K562 (cell line): ENCODE measurements around the gene TMEM53. TPM values are rescaled to one million over a fixed set of nuclear protein-coding genes. Genes with fewer than 3 reads are reported as not detected.
A peak's percentile ranks its signal among the peaks of the same experiment; 100 is the strongest.

Experiments
- ATAC-seq: fragments of 200-7000 bp; cut with Tn5 transposase; 3 replicates; pipeline ENCODE4 v1.9.1; 2020; ENCODE audit warnings: moderate library complexity
- BruUV-seq: library from RNA; stranded (reverse); fragments of 400-500 nt; replicated peaks from 2 replicates; lab custom pipeline; 2021; lab: Mats Ljungman, UMichigan
- CTCF ChIA-PET: fragments of 300-600 bp; formaldehyde crosslinking; extraction: SDS; loops from one replicate; lab custom pipeline; 2021; ENCODE audit warnings: low intra/inter-chr PET ratio; lab: Yijun Ruan, JAX
- POLR2A ChIA-PET: fragments of 300-600, 350-650 bp; sonication (Branson Sonifier 250); formaldehyde crosslinking; extraction: SDS; loops from one replicate; lab custom pipeline; 2021; ENCODE audit warnings: antibody characterized with exemption, inconsistent platforms; lab: Yijun Ruan, JAX
- DNase-seq, 4 experiments: peaks; one replicate each; pipeline versions ENCODE4 v3.0.0 to v3.0.0-alpha.2; 2011 to 2018; ENCODE audit warnings: low spot score in 3 of 4, mixed read lengths in 3 of 4; ENCODE audit errors: extremely low read depth in 1 of 4
- FAIRE-seq: peaks from 2 replicates; lab custom pipeline; 2011; peaks lifted over from hg19 to GRCh38; lab: Jason Lieb, UNC
- H2AFZ ChIP-seq: 2 replicates; pipeline ENCODE4 v1.6.0; 2011; ENCODE audit warnings: low read depth, low read length, control low read depth, inconsistent platforms
- H3K27ac ChIP-seq: fragments of 200-600 bp; 3 replicates; pipeline ENCODE4 v1.8.0; 2011; ENCODE audit warnings: low read depth, mild to moderate bottlenecking, control low read depth, inconsistent platforms, low read length, moderate library complexity, mixed read lengths; ENCODE audit errors: extremely low read depth
- H3K27me3 ChIP-seq, 2 experiments: fragments of 300-600 bp in 1 of 2; 2 replicates in 1 of 2; 3 replicates in 1 of 2; pipeline versions ENCODE4 v1.6.0 to v1.8.0; 2011; ENCODE audit warnings: inconsistent platforms in 2 of 2, low read length in 2 of 2, mild to moderate bottlenecking in 1 of 2, mixed read lengths in 1 of 2, moderate library complexity in 1 of 2; ENCODE audit not compliant: control insufficient read depth in 2 of 2, insufficient read depth in 2 of 2
- H3K36me3 ChIP-seq: fragments of 300-600 bp; 3 replicates; pipeline ENCODE4 v1.8.0; 2011; ENCODE audit warnings: mild to moderate bottlenecking, low read length, inconsistent platforms; ENCODE audit not compliant: control insufficient read depth, insufficient read depth
- H3K4me1 ChIP-seq, 2 experiments: fragments of 200-600 bp in 1 of 2; replicated peaks in 1 of 2; 2 replicates in 1 of 2; 3 replicates in 1 of 2; pipeline versions ENCODE4 v1.5.1 to v1.8.0; 2011; ENCODE audit warnings: inconsistent platforms in 2 of 2, low read length in 2 of 2, mild to moderate bottlenecking in 1 of 2, mixed read lengths in 1 of 2, moderate library complexity in 1 of 2; ENCODE audit not compliant: control insufficient read depth in 2 of 2, insufficient read depth in 2 of 2
- H3K4me2 ChIP-seq: 2 replicates; pipeline ENCODE4 v1.6.1; 2011; ENCODE audit warnings: low read length, control low read depth, inconsistent platforms, mixed read lengths; ENCODE audit not compliant: insufficient read depth
- H3K4me3 ChIP-seq: fragments of 200-600 bp; sonication (generic), shearing (Covaris generic); 2 replicates; pipeline ENCODE4 v1.5.1; 2016; ENCODE audit warnings: control low read depth, inconsistent platforms
- H3K79me2 ChIP-seq: fragments of 200-600 bp; 3 replicates; pipeline ENCODE4 v1.8.0; 2011; ENCODE audit warnings: low read length, inconsistent platforms; ENCODE audit not compliant: control insufficient read depth, insufficient read depth
- H3K9ac ChIP-seq, 2 experiments: 2 replicates each; pipeline versions ENCODE4 v1.6.0 to v1.6.1; 2011; ENCODE audit warnings: low read depth in 2 of 2, low read length in 2 of 2, control low read depth in 1 of 2, inconsistent platforms in 1 of 2, mild to moderate bottlenecking in 1 of 2, mixed read lengths in 1 of 2; ENCODE audit not compliant: insufficient read depth in 1 of 2
- H3K9me1 ChIP-seq: one replicate; pipeline ENCODE4 v1.6.0; 2011; ENCODE audit warnings: inconsistent platforms, mild to moderate bottlenecking, low read length, moderate library complexity; ENCODE audit not compliant: control insufficient read depth, insufficient read depth
- H3K9me3 ChIP-seq: replicated peaks from 2 replicates; pipeline ENCODE4 v1.5.1; 2011; ENCODE audit warnings: low read depth, low read length, inconsistent platforms; ENCODE audit not compliant: control insufficient read depth, insufficient read depth
- H4K20me1 ChIP-seq: replicated peaks from 2 replicates; pipeline ENCODE4 v1.6.1; 2011; ENCODE audit warnings: low read length, inconsistent platforms, mixed read lengths; ENCODE audit not compliant: control insufficient read depth, insufficient read depth
- DDX20 ChIP-seq: fragments of 450-650 bp; IDR thresholded peaks from 2 replicates; pipeline ENCODE4 v1.6.1; 2016; ENCODE audit warnings: missing genetic modification characterization, low read depth, mild to moderate bottlenecking, missing compliant biosample characterization, moderate library complexity
- HBP1 ChIP-seq: fragments of 450-650 bp; formaldehyde crosslinking; IDR thresholded peaks from 2 replicates; pipeline ENCODE4 v1.4.0; 2022; ENCODE audit warnings: missing genetic modification characterization
- HCFC1 ChIP-seq: IDR thresholded peaks from 2 replicates; pipeline ENCODE4 v1.6.1; 2012; ENCODE audit warnings: low read depth, low read length, improper control_type of control experiment
- HMBOX1 ChIP-seq: sonication (generic); IDR thresholded peaks from 2 replicates; pipeline ENCODE4 v1.6.1; 2016
- HSF4 ChIP-seq: fragments of 250-450 bp; sonication (Bioruptor Pico); IDR thresholded peaks from 2 replicates; pipeline ENCODE4 v2.1.2; 2022; ENCODE audit warnings: mild to moderate bottlenecking, moderate library complexity, borderline replicate concordance
- POU5F1 ChIP-seq: fragments of 150-350 bp; IDR thresholded peaks from 2 replicates; pipeline ENCODE4 v1.6.1; 2014; ENCODE audit warnings: borderline replicate concordance, low read length, low read depth, mild to moderate bottlenecking; ENCODE audit not compliant: partially characterized antibody
- SIRT6 ChIP-seq: IDR thresholded peaks from one replicate; pipeline ENCODE4 v1.6.1; 2012; ENCODE audit warnings: low read depth, mild to moderate bottlenecking, control low read depth, inconsistent platforms, low read length, moderate library complexity
- SRF ChIP-seq, 2 experiments: fragments of 250-450, 450-650 bp in 1 of 2; sonication (Bioruptor Pico) in 1 of 2; sonication (generic) in 1 of 2; formaldehyde crosslinking; IDR thresholded peaks; 2 replicates each; pipeline versions ENCODE4 v1.5.0 to v1.5.1; 2020 to 2022; ENCODE audit warnings: mild to moderate bottlenecking in 1 of 2, missing genetic modification reagents in 1 of 2
- TCF3 ChIP-seq: sonication (generic); formaldehyde crosslinking; IDR thresholded peaks from 2 replicates; pipeline ENCODE4 v1.4.0; 2020; ENCODE audit warnings: mild to moderate bottlenecking, missing genetic modification reagents
- USF1 ChIP-seq: sonication (generic); formaldehyde crosslinking; IDR thresholded peaks from 2 replicates; pipeline ENCODE4 v1.9.0; 2022; ENCODE audit warnings: mild to moderate bottlenecking, missing genetic modification reagents
- ZBTB1 ChIP-seq: sonication (generic); formaldehyde crosslinking; IDR thresholded peaks from 2 replicates; pipeline ENCODE4 v1.8.1; 2023; ENCODE audit warnings: missing genetic modification reagents, low read depth, mild to moderate bottlenecking, borderline replicate concordance
- ZMIZ1 ChIP-seq, 2 experiments: fragments of 150-350 bp in 1 of 2; IDR thresholded peaks; 2 replicates each; pipeline ENCODE4 v1.6.1; 2012 to 2016; ENCODE audit warnings: low read depth in 2 of 2, low read length in 2 of 2, mild to moderate bottlenecking in 1 of 2, moderate library complexity in 1 of 2
- WGBS: fragments of 100-300 bp; shearing (Covaris generic); methylation state at CpG from one replicate; pipeline ENCODE4 v1.1.6; 2016; ENCODE audit warnings: low coverage, mixed read lengths; ENCODE audit not compliant: insufficient coverage; ENCODE audit errors: missing lambda C conversion rate; 5-methylcytosine and 5-hydroxymethylcytosine counted together
- in situ Hi-C: fragments of 300-500 bp; cut with MboI; formaldehyde crosslinking; loops from 4 replicates; pipeline ENCODE4 v1.15.0; 2018; ENCODE audit warnings: inconsistent platforms, mixed read lengths
- intact Hi-C: fragments of 100-400 bp; cut with micrococcal nuclease; formaldehyde crosslinking; loops from 2 replicates; pipeline ENCODE4 v1.14.2; 2022
- polyA plus RNA-seq, 8 experiments: library from polyadenylated mRNA; depleted of rRNA in 4 of 8; stranded (reverse) in 5 of 8; unstranded in 3 of 8; fragments of >200 nt; fragmentation: Nextera tagmentation in 2 of 8; fragmentation: Illumina TruSeq in 1 of 8; extraction: Ambion mirVana in 2 of 8; extraction: Trizol in 1 of 8; gene quantifications; 2 replicates each; pipeline versions ENCODE4 v1.2.1 to v1.2.3, GENCODE V29; 2011 to 2014; ENCODE audit warnings: inconsistent platforms in 1 of 8, missing spikeins in 1 of 8
- total RNA-seq, 7 experiments: library from RNA; depleted of rRNA in 6 of 7; stranded (reverse); fragments of >200 nt in 6 of 7; fragmentation: Illumina TruSeq in 2 of 7; extraction: Trizol in 2 of 7; gene quantifications; 2 replicates each; pipeline versions ENCODE4 v1.2.1 to v1.2.3, GENCODE V29; 2011 to 2021; ENCODE audit warnings: low replicate concordance in 1 of 7

The TMEM53 gene
- total and polyA plus RNA-seq, 9 of the 15 experiments (the other 6 are each of a cell fraction or from before 2014, with no cell fraction given), result 0.23 to 3.7 (median 2.0) TPM

- TF ChIP-seq ZMIZ1 (IDR thresholded peaks at IDR 0.05; ENCODE audit: low read depth in 2 of 2, low read length in 2 of 2) (0 out of 4 replicates have a peak, but pooled peaks of 1 of the 2 experiments have one; percentile 41), SIRT6 (peak; percentile 56), TCF3 (CRISPR knock-in tag) (peak; percentile 3; the same call in 1 of the 2 replicates), HBP1 (CRISPR knock-in tag) (no peak)
These were observed 43.0 kb downstream of the TMEM53 start (continued) for GRCh38 chr1:44631333-44631646.

GRCh38 chr1:44630116-44630515 lies 44.2 kb downstream of the TMEM53 start:
- WGBS, result 62% methylated on average over 2 of the region's 2 CpGs
- H3K9me1 ChIP-seq, result peaks cover 3% of the 10 kb centered on the region
- FAIRE-seq, result no peak

More at GRCh38 chr1:44630116-44630515, 44.2 kb downstream of the TMEM53 start:
- H3K27ac ChIP-seq, result no peak overlapping the region
- POLR2A ChIA-PET, result interaction anchor here (1.4 to 21.3 kb wide), 3 partner anchors 11 to 189 kb away, joined by 4 to 328 read pairs (median 122); no protein-coding TSS in a partner anchor
- ATAC-seq (no peak), DNase-seq (no peak)
- TF ChIP-seq HSF4 (CRISPR knock-in tag), result no peak
- 0 out of 2 replicates have a peak, but pooled peaks have one; percentile 7 for TF ChIP-seq HMBOX1
- TF ChIP-seq SRF (CRISPR knock-in tag; IDR thresholded peaks at IDR 0.05), result no peak
- TF ChIP-seq ZBTB1 (CRISPR knock-in tag), result no peak
- TF ChIP-seq POU5F1, result no peak
- no peak for TF ChIP-seq HCFC1
- no peak for TF ChIP-seq USF1 (CRISPR knock-in tag)
- TF ChIP-seq DDX20 (tag), result no peak
- H3K36me3 ChIP-seq, result peaks cover 23% of the 10 kb centered on the region
- intact Hi-C loops, result loop anchor here (10.0 kb wide), 1 partner anchor 175 kb away; the partner anchor contains the start of genes BTBD19, DYNLT4 and PLK3
- H3K27me3 ChIP-seq, result no peaks in the 10 kb centered on the region
- peak overlapping the region; percentile 82 for H2AFZ ChIP-seq
- no peak overlapping the region for H3K4me3 ChIP-seq
- H4K20me1 ChIP-seq, result peaks cover 4% of the 10 kb centered on the region; the same call in 1 of the 2 replicates
- H3K9ac ChIP-seq, result no peak overlapping the region
- in situ Hi-C loops, result no loop called here
- no peak overlapping the region for H3K4me2 ChIP-seq
- peaks cover 28% of the 10 kb centered on the region for H3K79me2 ChIP-seq
- H3K9me3 ChIP-seq, result no peaks in the 10 kb centered on the region
- CTCF ChIA-PET, result no interaction called here
- peaks cover 34 to 54% of the 10 kb centered on the region in 2 experiments; a peak in 4 of 5 replicates for H3K4me1 ChIP-seq
- BruUV-seq, result no TSS peak
